SK-N-SH (cell line): Measurements from ENCODE around the gene PDE4B. TPM values are rescaled to one million over a fixed set of nuclear protein-coding genes. Genes with fewer than 3 reads are reported as not detected.

ENCODE experiments used
- CTCF ChIA-PET: fragments of 300-600, 350-600 bp; formaldehyde crosslinking; extraction: SDS; loops from one replicate; lab custom pipeline; 2021; lab: Yijun Ruan, JAX
- POLR2A ChIA-PET: fragments of 350-600 bp; sonication (Branson Sonifier 250); formaldehyde crosslinking; extraction: SDS; loops from one replicate; lab custom pipeline; 2020; ENCODE audit warnings: antibody characterized with exemption, inconsistent platforms; lab: Yijun Ruan, JAX
- DNase-seq: peaks from one replicate; pipeline ENCODE4 v3.0.0; 2012
- H2AFZ ChIP-seq: fragments of 200-600 bp; sonication (generic); 2 replicates; pipeline ENCODE4 v1.8.1; 2016; ENCODE audit warnings: antibody characterized with exemption, mild to moderate bottlenecking, low read depth
- H3F3A ChIP-seq: fragments of 200-600 bp; sonication (generic); replicated peaks from 2 replicates; pipeline ENCODE3; 2016; ENCODE audit warnings: antibody characterized with exemption, mild to moderate bottlenecking; ENCODE audit not compliant: insufficient read depth
- H3K27ac ChIP-seq, 2 experiments: fragments of 200-500 bp in 1 of 2; fragments of 200-600 bp in 1 of 2; sonication (Bioruptor generic) in 1 of 2; sonication (generic), shearing (Covaris generic) in 1 of 2; 2 replicates each; pipeline versions ENCODE4 v1.5.1 to v1.6.1; 2014 to 2016; ENCODE audit warnings: low read depth in 2 of 2, inconsistent platforms in 1 of 2, low read length in 1 of 2, mild to moderate bottlenecking in 1 of 2, mixed read lengths in 1 of 2
- H3K27me3 ChIP-seq: fragments of 200-600 bp; sonication (generic), shearing (Covaris generic); 2 replicates; pipeline ENCODE4 v1.6.1; 2016; ENCODE audit warnings: mixed run types; ENCODE audit not compliant: insufficient read depth
- H3K36me3 ChIP-seq, 2 experiments: fragments of 200-500 bp in 1 of 2; fragments of 200-600 bp in 1 of 2; sonication (Bioruptor generic) in 1 of 2; sonication (generic) in 1 of 2; replicated peaks in 1 of 2; 2 replicates each; pipeline versions ENCODE3 to v1.5.1; 2014 to 2016; ENCODE audit warnings: low read length in 1 of 2, mild to moderate bottlenecking in 1 of 2; ENCODE audit not compliant: insufficient read depth in 2 of 2, control insufficient read depth in 1 of 2
- H3K4me1 ChIP-seq, 2 experiments: fragments of 200-500 bp in 1 of 2; fragments of 200-600 bp in 1 of 2; sonication (Bioruptor generic) in 1 of 2; sonication (generic), shearing (Covaris generic) in 1 of 2; 2 replicates each; pipeline versions ENCODE4 v1.5.1 to v1.6.1; 2014 to 2016; ENCODE audit warnings: low read depth in 1 of 2, low read length in 1 of 2, mixed run types in 1 of 2; ENCODE audit not compliant: insufficient read depth in 2 of 2, control insufficient read depth in 1 of 2
- H3K4me2 ChIP-seq: fragments of 200-600 bp; sonication (generic), shearing (Covaris generic); 2 replicates; pipeline ENCODE4 v1.6.1; 2017; ENCODE audit warnings: mixed run types
- H3K4me3 ChIP-seq, 2 experiments: fragments of 200-500 bp in 1 of 2; fragments of 200-600 bp in 1 of 2; sonication (Bioruptor generic) in 1 of 2; sonication (generic), shearing (Covaris generic) in 1 of 2; 2 replicates each; pipeline versions ENCODE4 v1.5.1 to v1.8.1; 2014 to 2016; ENCODE audit warnings: low read depth in 2 of 2, inconsistent platforms in 1 of 2, low read length in 1 of 2, mild to moderate bottlenecking in 1 of 2, mixed read lengths in 1 of 2, moderate library complexity in 1 of 2
- H3K79me2 ChIP-seq: fragments of 200-600 bp; sonication (generic); 2 replicates; pipeline ENCODE4 v1.8.1; 2017; ENCODE audit warnings: mild to moderate bottlenecking; ENCODE audit not compliant: insufficient read depth
- H3K9ac ChIP-seq: fragments of 200-600 bp; sonication (generic); 2 replicates; pipeline ENCODE4 v1.6.1; 2017; ENCODE audit warnings: mixed run types
- H3K9me2 ChIP-seq: fragments of 200-600 bp; sonication (generic); 2 replicates; pipeline ENCODE4 v1.6.1; 2017; ENCODE audit warnings: mixed run types
- H3K9me3 ChIP-seq: fragments of 200-600 bp; sonication (generic); 2 replicates; pipeline ENCODE4 v1.6.1; 2017; ENCODE audit warnings: mixed run types, mild to moderate bottlenecking, moderate library complexity
- H4K20me1 ChIP-seq: fragments of 200-600 bp; sonication (generic); 2 replicates; pipeline ENCODE4 v1.6.1; 2017; ENCODE audit warnings: mild to moderate bottlenecking, mixed run types; ENCODE audit not compliant: insufficient read depth
- FOSL2 ChIP-seq: IDR thresholded peaks from 2 replicates; pipeline ENCODE4 v1.4.0; 2012; ENCODE audit warnings: low read depth, mild to moderate bottlenecking, moderate library complexity, borderline replicate concordance
- MAX ChIP-seq: IDR thresholded peaks from 2 replicates; pipeline ENCODE4 v1.4.0; 2012; ENCODE audit warnings: low read depth
- MEF2A ChIP-seq: IDR thresholded peaks from 2 replicates; pipeline ENCODE4 v1.4.0; 2012; ENCODE audit warnings: low read depth, borderline replicate concordance
- MXI1 ChIP-seq: IDR thresholded peaks from 2 replicates; pipeline ENCODE4 v1.6.1; 2012; ENCODE audit warnings: mild to moderate bottlenecking, low read depth, low read length, improper control_type of control experiment
- NRF1 ChIP-seq: IDR thresholded peaks from 2 replicates; pipeline ENCODE4 v1.6.1; 2012; ENCODE audit warnings: low read depth, mild to moderate bottlenecking, low read length
- PBX3 ChIP-seq: IDR thresholded peaks from 2 replicates; pipeline ENCODE4; 2012
- REST ChIP-seq: IDR thresholded peaks from 2 replicates; pipeline ENCODE4 v1.6.1; 2012; ENCODE audit warnings: mild to moderate bottlenecking, low read depth, low read length, moderate library complexity
- TCF12 ChIP-seq: IDR thresholded peaks from 2 replicates; pipeline ENCODE4 v1.4.0; 2012
- USF1 ChIP-seq: IDR thresholded peaks from 2 replicates; pipeline ENCODE4 v1.4.0; 2012; ENCODE audit warnings: low read depth, borderline replicate concordance
- WGBS: methylation state at CpG from one replicate; pipeline ENCODE4 v1.1.6; 2017; ENCODE audit warnings: low lambda C conversion rate; 5-methylcytosine and 5-hydroxymethylcytosine counted together
- polyA plus RNA-seq, 3 experiments: library from polyadenylated mRNA; depleted of rRNA; stranded (reverse); fragments of >200 nt; gene quantifications; 2 replicates each; pipeline ENCODE4 v1.2.3, GENCODE V29; 2012

The PDE4B gene
- polyA plus RNA-seq, 1 of the 3 experiments (the other 2 are of a cell fraction) = 1.9 TPM

GRCh38 chr1:65949933-65950332 lies 157.2 kb downstream of the PDE4B start:
- CTCF ChIA-PET = interaction anchor here (1.2 to 1.9 kb wide), 4 partner anchors 10 to 497 kb away, joined by 3 to 9 read pairs (median 4); no protein-coding TSS in a partner anchor
- Histone ChIP-seq H3K4me2 (no peak overlapping the region), H4K20me1 (no peaks in the 10 kb centered on the region), H3K36me3 (no peaks in the 10 kb centered on the region), H3F3A (no peaks in the 10 kb centered on the region), H3K27ac (no peak overlapping the region), H3K79me2 (no peaks in the 10 kb centered on the region), H3K4me1 (peaks cover 0 to 4% of the 10 kb centered on the region in 2 experiments; a peak in 1 of 4 replicates), H2AFZ (no peak overlapping the region), H3K9me3 (no peaks in the 10 kb centered on the region), H3K27me3 (no peaks in the 10 kb centered on the region), H3K4me3 (no peak overlapping the region), H3K9me2 (no peaks in the 10 kb centered on the region), H3K9ac (no peak overlapping the region)
- TF ChIP-seq MEF2A (no peak), PBX3 (no peak), REST (no peak), MAX (no peak), USF1 (no peak), TCF12 (no peak), NRF1 (no peak)
- 65% methylated on average over 3 of the region's 3 CpGs for WGBS
- POLR2A ChIA-PET = no interaction called here
- no peak for DNase-seq

GRCh38 chr1:65952696-65953095 lies 160.0 kb downstream of the PDE4B start:
- Histone ChIP-seq H3K79me2 (no peaks in the 10 kb centered on the region), H3K4me3 (no peak overlapping the region), H2AFZ (no peak overlapping the region), H3K4me1 (no peaks in the 10 kb centered on the region), H3K27ac (no peak overlapping the region), H4K20me1 (no peaks in the 10 kb centered on the region), H3K9me2 (no peaks in the 10 kb centered on the region), H3K36me3 (no peaks in the 10 kb centered on the region), H3K4me2 (no peak overlapping the region), H3K9me3 (no peaks in the 10 kb centered on the region), H3F3A (no peaks in the 10 kb centered on the region), H3K27me3 (no peaks in the 10 kb centered on the region), H3K9ac (no peak overlapping the region)
- POLR2A ChIA-PET = no interaction called here
- CTCF ChIA-PET = interaction anchor here (0.6 to 2.7 kb wide), 4 partner anchors 11 to 521 kb away, joined by 3 to 15 read pairs (median 6); no protein-coding TSS in a partner anchor
- no peak for DNase-seq
- WGBS = 24% methylated on average over 3 of the region's 3 CpGs
- peak; percentile 11; the same call in 1 of the 2 replicates for TF ChIP-seq FOSL2
- TF ChIP-seq MXI1 = no peak
- TF ChIP-seq, all 33 proteins: peak for 1
